ENCODE data around the gene ZSCAN5C.
"Not testable (repeated sequence)": the region's sequence is repeated elsewhere in the genome, so short reads cannot be mapped to it uniquely, and the experiment has no call there.

The ZSCAN5C gene

DNA sequence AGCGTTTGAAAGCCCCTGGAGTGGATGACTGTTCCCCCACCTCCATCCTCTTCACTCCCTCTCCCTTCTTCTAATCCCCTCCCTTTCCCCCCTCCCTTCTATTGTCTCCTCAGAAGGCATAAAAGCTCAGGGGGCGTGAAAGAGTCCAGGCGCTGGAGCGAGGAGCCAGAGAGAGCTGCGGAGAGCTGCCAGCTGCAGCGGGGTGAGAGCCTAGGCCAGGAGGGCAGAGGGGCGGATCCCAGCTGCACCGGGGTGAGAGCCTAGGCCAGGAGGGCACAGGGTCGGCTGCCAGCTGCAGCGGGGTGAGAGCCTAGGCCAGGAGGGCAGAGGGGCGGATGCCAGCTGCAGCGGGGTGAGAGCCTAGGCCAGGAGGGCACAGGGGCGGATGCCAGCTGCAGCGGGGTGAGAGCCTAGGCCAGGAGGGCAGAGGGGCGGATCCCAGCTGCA is 26.2 kb upstream of the ZSCAN5C start, which contains the start of gene GALP:
GALP (plus strand) TSS at position 148 of the 447 bp plus-strand sequence. CDS start 1,101 bp downstream, outside the sequence.
- H3K9me3 Mint-ChIP-seq; H3K27ac Mint-ChIP-seq; H3K36me3 Mint-ChIP-seq (ENCODE audit: low read depth); H3K4me3 Mint-ChIP-seq; H3K27me3 Mint-ChIP-seq (ENCODE audit: low read depth); H3K4me1 Mint-ChIP-seq (ENCODE audit: low read depth): not testable (repeated sequence)

DNA sequence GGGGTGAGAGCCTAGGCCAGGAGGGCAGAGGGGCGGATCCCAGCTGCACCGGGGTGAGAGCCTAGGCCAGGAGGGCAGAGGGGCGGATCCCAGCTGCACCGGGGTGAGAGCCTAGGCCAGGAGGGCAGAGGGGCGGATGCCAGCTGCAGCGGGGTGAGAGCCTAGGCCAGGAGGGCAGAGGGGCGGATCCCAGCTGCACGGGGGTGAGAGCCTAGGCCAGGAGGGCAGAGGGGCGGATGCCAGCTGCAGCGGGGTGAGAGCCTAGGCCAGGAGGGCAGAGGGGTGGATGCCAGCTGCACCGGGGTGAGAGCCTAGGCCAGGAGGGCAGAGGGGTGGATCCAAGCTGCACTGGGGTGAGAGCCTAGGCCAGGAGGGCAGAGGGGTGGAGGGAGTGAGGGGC is 25.8 kb upstream of the ZSCAN5C start:
- H3K4me1 Mint-ChIP-seq (ENCODE audit: low read depth); H3K36me3 Mint-ChIP-seq (ENCODE audit: low read depth): not testable (repeated sequence)

DNA sequence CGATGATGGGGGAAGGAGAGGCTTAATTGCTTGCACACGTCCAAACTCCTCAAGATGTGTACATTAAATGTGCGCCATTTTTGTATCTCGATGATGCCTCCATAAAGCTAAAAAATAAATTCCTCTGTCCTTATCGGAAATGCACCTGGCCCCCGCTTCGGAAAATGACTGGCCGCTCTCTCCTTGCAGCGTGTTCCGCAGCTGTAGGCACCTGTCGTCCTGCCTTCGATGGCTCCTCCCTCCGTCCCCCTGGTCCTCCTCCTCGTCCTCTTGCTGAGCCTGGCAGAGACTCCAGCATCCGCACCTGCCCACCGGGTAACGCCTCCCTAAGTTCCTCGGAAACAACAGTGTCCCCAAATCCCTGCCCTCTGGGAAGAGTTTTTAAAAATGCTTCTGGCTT is 25.2 kb upstream of the ZSCAN5C start:
- no peak overlapping the region for H3K4me3 Mint-ChIP-seq
- no peaks in the 10 kb centered on the region for H3K36me3 Mint-ChIP-seq (ENCODE audit: low read depth)
- no peak overlapping the region for H3K27ac Mint-ChIP-seq
- no peaks in the 10 kb centered on the region for H3K4me1 Mint-ChIP-seq (ENCODE audit: low read depth)
- H3K27me3 Mint-ChIP-seq (ENCODE audit: low read depth): no peaks in the 10 kb centered on the region
- H3K9me3 Mint-ChIP-seq: no peaks in the 10 kb centered on the region

More for the DNA sequence above, 25.8 kb upstream of the ZSCAN5C start:
- H3K9me3 Mint-ChIP-seq; H3K27ac Mint-ChIP-seq; H3K4me3 Mint-ChIP-seq; H3K27me3 Mint-ChIP-seq (ENCODE audit: low read depth): not testable (repeated sequence)

DNA sequence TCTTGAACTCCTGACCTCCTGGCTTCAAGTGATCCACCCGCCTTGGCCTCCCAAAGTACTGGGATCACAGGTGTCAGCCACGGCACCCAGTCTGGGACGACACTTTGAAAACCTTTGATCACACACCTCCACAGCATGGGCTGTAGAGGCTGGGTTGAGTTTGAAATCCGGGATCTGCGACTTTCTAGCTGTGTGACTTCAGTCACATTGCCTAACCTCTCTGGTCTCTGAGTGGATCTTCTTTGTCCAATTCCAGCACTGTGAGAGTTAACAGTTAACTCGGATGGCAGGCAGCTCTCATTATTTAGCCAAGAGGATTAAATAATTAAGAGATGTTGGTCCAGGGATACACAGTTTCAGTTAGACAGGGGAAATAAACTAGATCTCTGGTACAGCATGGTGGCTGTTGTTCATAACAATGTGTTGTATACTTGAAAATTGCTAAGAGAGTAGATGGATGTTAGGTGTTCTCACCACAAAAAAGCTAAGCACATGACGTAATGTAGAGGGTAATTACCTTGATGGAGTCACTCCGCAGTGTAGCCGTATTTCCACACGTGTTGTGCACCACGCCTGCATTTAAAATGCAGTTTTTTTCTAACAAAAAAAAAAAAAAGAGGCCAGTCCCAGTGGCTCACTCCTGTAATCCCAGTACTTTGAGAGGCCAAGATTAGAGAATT is 24.4 kb upstream of the ZSCAN5C start:
- no peaks in the 10 kb centered on the region for H3K4me1 Mint-ChIP-seq (ENCODE audit: low read depth)
- no peaks in the 10 kb centered on the region for H3K9me3 Mint-ChIP-seq
- H3K27ac Mint-ChIP-seq: no peak overlapping the region
- no peaks in the 10 kb centered on the region for H3K36me3 Mint-ChIP-seq (ENCODE audit: low read depth)
- H3K27me3 Mint-ChIP-seq (ENCODE audit: low read depth): no peaks in the 10 kb centered on the region
- no peak overlapping the region for H3K4me3 Mint-ChIP-seq

DNA sequence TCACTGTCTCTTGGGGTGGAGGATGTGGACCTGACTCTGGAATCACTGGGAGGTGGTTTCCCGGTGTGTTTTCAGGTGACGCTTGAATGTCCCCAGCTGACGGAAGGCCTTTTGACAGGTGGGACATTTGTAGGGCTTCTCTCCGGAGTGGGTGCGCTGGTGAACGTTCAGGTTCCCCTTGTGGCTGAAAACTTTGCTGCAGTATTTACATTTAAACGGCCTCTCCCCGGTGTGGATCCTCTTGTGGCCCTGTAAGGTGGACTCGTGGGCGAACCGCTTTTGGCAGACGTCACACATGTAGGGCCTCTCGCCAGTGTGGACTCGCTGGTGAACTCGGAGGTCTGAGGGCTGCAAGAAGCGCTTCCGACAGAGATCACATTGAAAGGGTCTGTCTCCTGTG is 12.3 kb upstream of the ZSCAN5C start:
- no peaks in the 10 kb centered on the region for H3K9me3 Mint-ChIP-seq
- H3K27me3 Mint-ChIP-seq (ENCODE audit: low read depth): no peaks in the 10 kb centered on the region
- no peak overlapping the region for H3K27ac Mint-ChIP-seq
- H3K4me3 Mint-ChIP-seq: no peak overlapping the region
- no peaks in the 10 kb centered on the region for H3K4me1 Mint-ChIP-seq (ENCODE audit: low read depth)
- H3K36me3 Mint-ChIP-seq (ENCODE audit: low read depth): no peaks in the 10 kb centered on the region

- Mint-ChIP-seq H3K4me1 (ENCODE audit: low read depth) (no peaks in the 10 kb centered on the region), H3K27ac (no peak overlapping the region), H3K9me3 (no peaks in the 10 kb centered on the region), H3K36me3 (ENCODE audit: low read depth) (no peaks in the 10 kb centered on the region), H3K4me3 (no peak overlapping the region), H3K27me3 (ENCODE audit: low read depth) (no peaks in the 10 kb centered on the region)
Measured at GRCh38 chr19:56191115-56191514, 11.0 kb upstream of the ZSCAN5C start.

GRCh38 chr19:56191711-56192110 is 10.4 kb upstream of the ZSCAN5C start:
- Mint-ChIP-seq H3K36me3 (ENCODE audit: low read depth) (no peaks in the 10 kb centered on the region), H3K4me3 (no peak overlapping the region), H3K27me3 (ENCODE audit: low read depth) (no peaks in the 10 kb centered on the region), H3K4me1 (ENCODE audit: low read depth) (no peaks in the 10 kb centered on the region), H3K9me3 (no peaks in the 10 kb centered on the region), H3K27ac (no peak overlapping the region)

GRCh38 chr19:56193981-56194640 is 8.0 kb upstream of the ZSCAN5C start:
- Mint-ChIP-seq H3K4me1 (ENCODE audit: low read depth) (no peaks in the 10 kb centered on the region), H3K27me3 (ENCODE audit: low read depth) (no peaks in the 10 kb centered on the region), H3K4me3 (no peak overlapping the region), H3K36me3 (ENCODE audit: low read depth) (no peaks in the 10 kb centered on the region), H3K9me3 (no peaks in the 10 kb centered on the region), H3K27ac (no peak overlapping the region)

DNA sequence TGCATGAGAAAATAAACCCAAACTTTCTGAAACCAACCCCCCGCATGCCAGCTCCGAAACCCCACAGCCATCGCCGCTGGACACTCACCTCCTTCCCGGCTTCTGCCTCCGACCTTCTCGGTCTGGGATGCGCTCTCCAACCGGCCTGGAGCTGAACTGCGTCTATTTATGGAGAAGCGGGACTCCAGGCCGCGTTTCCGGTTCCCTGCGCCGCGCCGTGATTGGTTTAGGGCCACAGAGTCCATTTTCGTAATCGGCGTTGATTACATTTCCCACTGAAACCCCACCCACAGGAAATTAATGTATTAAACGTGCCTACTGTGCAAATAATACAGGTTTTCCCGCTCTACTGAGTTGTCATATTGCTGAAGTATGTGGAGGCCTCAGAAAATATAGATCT is 4.4 kb upstream of the ZSCAN5C start, which contains the start of gene ZSCAN5B:
ZSCAN5B (minus strand) TSS at position 138 of the 400 bp plus-strand sequence. CDS start 4,731 bp downstream, outside the sequence.
- not testable (repeated sequence) for H3K4me3 Mint-ChIP-seq; H3K27me3 Mint-ChIP-seq (ENCODE audit: low read depth); H3K27ac Mint-ChIP-seq; H3K36me3 Mint-ChIP-seq (ENCODE audit: low read depth); H3K9me3 Mint-ChIP-seq; H3K4me1 Mint-ChIP-seq (ENCODE audit: low read depth)

- H3K27ac Mint-ChIP-seq: no peak overlapping the region
- H3K9me3 Mint-ChIP-seq: no peaks in the 10 kb centered on the region
- H3K27me3 Mint-ChIP-seq (ENCODE audit: low read depth): no peaks in the 10 kb centered on the region
- H3K4me3 Mint-ChIP-seq: no peak overlapping the region
- H3K4me1 Mint-ChIP-seq (ENCODE audit: low read depth): no peaks in the 10 kb centered on the region
- no peaks in the 10 kb centered on the region for H3K36me3 Mint-ChIP-seq (ENCODE audit: low read depth)
Measured at GRCh38 chr19:56199687-56200086, 2.4 kb upstream of the ZSCAN5C start.

DNA sequence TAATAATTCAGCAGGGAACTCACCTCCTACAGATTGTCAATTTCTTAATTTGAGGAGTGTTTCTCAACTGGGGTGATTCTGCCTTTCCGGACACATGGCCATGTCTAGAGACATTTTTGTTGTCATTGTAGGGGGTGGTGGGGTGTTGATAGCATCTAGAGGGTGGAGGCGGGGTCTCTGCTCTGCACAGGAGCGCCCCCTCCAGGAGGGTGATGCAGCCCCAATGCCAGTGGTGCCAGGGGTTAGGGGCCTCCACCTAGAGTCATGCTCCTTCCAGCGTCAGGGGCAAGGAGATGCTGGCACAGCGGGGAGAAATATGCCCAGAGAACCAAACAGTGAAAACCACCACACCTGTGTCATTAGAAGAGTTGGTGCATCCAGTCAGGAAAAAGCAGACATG is 5.5 kb downstream of the ZSCAN5C start:
- H3K27me3 Mint-ChIP-seq (ENCODE audit: low read depth); H3K27ac Mint-ChIP-seq; H3K36me3 Mint-ChIP-seq (ENCODE audit: low read depth); H3K4me1 Mint-ChIP-seq (ENCODE audit: low read depth); H3K4me3 Mint-ChIP-seq; H3K9me3 Mint-ChIP-seq: not testable (repeated sequence)

DNA sequence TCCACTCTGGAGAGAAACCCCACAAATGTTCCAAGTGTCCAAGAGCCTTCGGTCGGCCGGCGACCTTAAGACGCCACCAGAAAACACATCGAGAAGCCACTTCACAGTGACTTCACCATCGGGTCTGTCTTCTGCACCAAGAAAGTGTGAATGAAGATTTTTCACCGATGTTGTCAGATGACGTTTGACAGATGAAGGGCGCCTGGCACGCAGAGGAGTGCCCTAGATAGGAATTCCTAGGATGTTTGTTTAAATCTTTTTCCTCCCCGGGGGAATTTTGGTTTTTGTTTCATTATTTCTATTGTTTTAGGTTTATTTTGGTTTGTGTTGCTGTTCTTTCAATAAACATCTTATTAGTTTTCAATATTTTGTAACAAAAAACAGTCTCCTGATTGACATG is 7.0 kb downstream of the ZSCAN5C start:
- no peaks in the 10 kb centered on the region for H3K4me1 Mint-ChIP-seq (ENCODE audit: low read depth)
- H3K4me3 Mint-ChIP-seq: no peak overlapping the region
- no peaks in the 10 kb centered on the region for H3K27me3 Mint-ChIP-seq (ENCODE audit: low read depth)
- H3K27ac Mint-ChIP-seq: no peak overlapping the region
- no peaks in the 10 kb centered on the region for H3K9me3 Mint-ChIP-seq
- no peaks in the 10 kb centered on the region for H3K36me3 Mint-ChIP-seq (ENCODE audit: low read depth)

DNA sequence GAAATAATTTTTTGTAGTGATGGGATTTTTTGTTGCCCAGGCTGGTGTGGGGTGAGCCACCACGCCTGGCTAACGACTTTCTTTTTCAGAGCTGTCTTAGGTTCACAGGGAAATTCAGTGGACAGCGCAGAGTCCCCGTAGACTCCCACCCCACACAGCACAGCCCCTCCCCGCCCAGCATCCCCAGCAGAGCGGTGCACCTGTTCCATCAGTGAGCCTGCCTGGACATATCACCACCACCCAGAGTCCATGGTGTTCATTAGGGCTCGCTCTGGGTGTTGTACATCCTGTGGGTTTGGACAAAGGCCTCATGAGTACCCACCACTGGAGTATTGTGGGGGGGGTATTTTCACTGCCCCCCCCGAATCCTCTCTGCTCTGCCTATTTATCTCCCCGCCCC is 8.0 kb downstream of the ZSCAN5C start:
- H3K4me3 Mint-ChIP-seq; H3K36me3 Mint-ChIP-seq (ENCODE audit: low read depth); H3K4me1 Mint-ChIP-seq (ENCODE audit: low read depth); H3K27ac Mint-ChIP-seq; H3K9me3 Mint-ChIP-seq; H3K27me3 Mint-ChIP-seq (ENCODE audit: low read depth): not testable (repeated sequence)

- H3K27ac Mint-ChIP-seq: no peak overlapping the region
- no peak overlapping the region for H3K4me3 Mint-ChIP-seq
- H3K36me3 Mint-ChIP-seq (ENCODE audit: low read depth): no peaks in the 10 kb centered on the region
- H3K9me3 Mint-ChIP-seq: no peaks in the 10 kb centered on the region
- no peaks in the 10 kb centered on the region for H3K4me1 Mint-ChIP-seq (ENCODE audit: low read depth)
- peaks cover 4% of the 10 kb centered on the region for H3K27me3 Mint-ChIP-seq (ENCODE audit: low read depth)
Measured at GRCh38 chr19:56211718-56212117, 9.6 kb downstream of the ZSCAN5C start.
